ENCODE measurements around the gene GSX2.
"Not testable (repeated sequence)": the region's sequence is repeated elsewhere in the genome, so short reads cannot be mapped to it uniquely, and the experiment has no call there.

GSX2 gene

GRCh38 chr4:54099748-54100574 is at the start of gene GSX2:
TSS of gene GSX2 (plus strand) at chr4:54100163. CDS start at chr4:54100345, 182 bp downstream.
- in situ Hi-C loops (cut with MboI; ENCODE audit: low pct_unique_long_range_greater_than_20kb, low sequenced_read_pairs, unreplicated experiment), result no loop called here
- TF ChIP-seq CTCF (IDR thresholded peaks at IDR 0.05; ENCODE audit: extremely low read depth, insufficient read depth, missing control alignments), result no peak

GRCh38 chr4:54050214-54050904 is 49.6 kb upstream of the GSX2 start:
- in situ Hi-C loops (cut with MboI; ENCODE audit: low pct_unique_long_range_greater_than_20kb, low sequenced_read_pairs, unreplicated experiment), result no loop called here
- no peak for DNase-seq (ENCODE audit: low spot score)
- no peak for TF ChIP-seq CTCF (IDR thresholded peaks at IDR 0.05; ENCODE audit: extremely low read depth, insufficient read depth, missing control alignments)

More at GRCh38 chr4:54099748-54100574, at the start of gene GSX2:
- peak; percentile 40 for DNase-seq (ENCODE audit: low spot score)

GRCh38 chr4:54053322-54053721 is 46.6 kb upstream of the GSX2 start:
- in situ Hi-C loops (cut with MboI; ENCODE audit: low pct_unique_long_range_greater_than_20kb, low sequenced_read_pairs, unreplicated experiment); DNase-seq (ENCODE audit: low spot score): not testable (repeated sequence)

- TF ChIP-seq CTCF (IDR thresholded peaks at IDR 0.05; ENCODE audit: extremely low read depth, insufficient read depth, missing control alignments), result no peak
- in situ Hi-C loops (cut with MboI; ENCODE audit: low pct_unique_long_range_greater_than_20kb, low sequenced_read_pairs, unreplicated experiment), result no loop called here
- DNase-seq (ENCODE audit: low spot score), result no peak
Measured at GRCh38 chr4:54054501-54054900, 45.5 kb upstream of the GSX2 start.

GRCh38 chr4:54055494-54055893 is 44.5 kb upstream of the GSX2 start:
- no peak for TF ChIP-seq CTCF (IDR thresholded peaks at IDR 0.05; ENCODE audit: extremely low read depth, insufficient read depth, missing control alignments)
- in situ Hi-C loops (cut with MboI; ENCODE audit: low pct_unique_long_range_greater_than_20kb, low sequenced_read_pairs, unreplicated experiment), result no loop called here
- no peak for DNase-seq (ENCODE audit: low spot score)

- TF ChIP-seq CTCF (IDR thresholded peaks at IDR 0.05; ENCODE audit: extremely low read depth, insufficient read depth, missing control alignments), result no peak
- in situ Hi-C loops (cut with MboI; ENCODE audit: low pct_unique_long_range_greater_than_20kb, low sequenced_read_pairs, unreplicated experiment), result no loop called here
- DNase-seq (ENCODE audit: low spot score), result no peak
Measured at GRCh38 chr4:54056360-54056759, 43.6 kb upstream of the GSX2 start.

- TF ChIP-seq CTCF (IDR thresholded peaks at IDR 0.05; ENCODE audit: extremely low read depth, insufficient read depth, missing control alignments), result no peak
- in situ Hi-C loops (cut with MboI; ENCODE audit: low pct_unique_long_range_greater_than_20kb, low sequenced_read_pairs, unreplicated experiment), result no loop called here
- DNase-seq (ENCODE audit: low spot score), result peak; percentile 23
Measured at GRCh38 chr4:54058171-54058570, 41.8 kb upstream of the GSX2 start.

Data from GM13977 (cell line).